HG03196 (cell line): ENCODE measurements around the gene RWDD1.
"Not testable (repeated sequence)": the region's sequence is repeated elsewhere in the genome, so short reads cannot be mapped to it uniquely, and the experiment has no call there.

Source experiments
- ATAC-seq: cut with Tn5 transposase; IDR thresholded peaks from one replicate; pipeline ENCODE4 v1.9.1; 2021; ENCODE audit not compliant: unreplicated experiment

The RWDD1 gene

DNA sequence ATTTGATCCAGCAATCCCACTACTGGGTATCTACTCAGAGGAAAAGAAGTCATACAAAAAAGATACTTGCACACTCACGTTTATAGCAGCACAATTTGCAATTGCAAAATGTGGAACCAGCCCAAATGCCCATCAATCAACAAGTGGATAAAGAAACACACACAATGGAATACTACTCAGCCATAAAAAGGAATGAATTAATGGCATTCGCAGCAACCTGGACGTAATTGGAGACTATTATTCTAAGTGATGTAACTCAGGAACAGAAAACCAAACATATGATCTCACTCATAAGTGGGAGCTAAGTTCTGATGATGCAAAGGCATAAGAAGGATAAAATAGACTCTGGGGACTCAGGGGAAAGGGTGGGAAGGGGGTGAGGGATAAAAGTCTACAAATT is 33.6 kb downstream of the RWDD1 start:
- not testable (repeated sequence) for ATAC-seq

GRCh38 chr6:116605935-116606334 is 34.6 kb downstream of the RWDD1 start:
- ATAC-seq: no peak

DNA sequence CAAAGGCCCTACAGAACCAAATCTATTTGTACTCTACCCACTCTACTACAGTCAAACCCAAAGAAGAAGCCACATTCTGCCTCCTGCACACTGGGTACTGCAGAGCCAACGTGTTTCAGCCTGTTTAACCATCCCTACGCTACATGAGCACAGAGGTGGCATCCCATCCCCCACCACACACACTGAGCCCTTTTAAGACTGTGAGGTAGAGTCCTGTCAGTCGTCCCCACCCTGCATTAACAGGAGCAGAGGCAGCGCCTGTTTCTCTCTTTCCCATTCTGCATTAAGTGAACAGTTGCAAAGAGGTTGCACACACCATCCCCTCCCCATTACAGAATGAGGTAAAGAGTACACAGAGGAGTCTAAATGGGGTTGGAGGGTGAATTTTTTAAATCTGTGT is 39.8 kb downstream of the RWDD1 start:
- ATAC-seq: no peak

DNA sequence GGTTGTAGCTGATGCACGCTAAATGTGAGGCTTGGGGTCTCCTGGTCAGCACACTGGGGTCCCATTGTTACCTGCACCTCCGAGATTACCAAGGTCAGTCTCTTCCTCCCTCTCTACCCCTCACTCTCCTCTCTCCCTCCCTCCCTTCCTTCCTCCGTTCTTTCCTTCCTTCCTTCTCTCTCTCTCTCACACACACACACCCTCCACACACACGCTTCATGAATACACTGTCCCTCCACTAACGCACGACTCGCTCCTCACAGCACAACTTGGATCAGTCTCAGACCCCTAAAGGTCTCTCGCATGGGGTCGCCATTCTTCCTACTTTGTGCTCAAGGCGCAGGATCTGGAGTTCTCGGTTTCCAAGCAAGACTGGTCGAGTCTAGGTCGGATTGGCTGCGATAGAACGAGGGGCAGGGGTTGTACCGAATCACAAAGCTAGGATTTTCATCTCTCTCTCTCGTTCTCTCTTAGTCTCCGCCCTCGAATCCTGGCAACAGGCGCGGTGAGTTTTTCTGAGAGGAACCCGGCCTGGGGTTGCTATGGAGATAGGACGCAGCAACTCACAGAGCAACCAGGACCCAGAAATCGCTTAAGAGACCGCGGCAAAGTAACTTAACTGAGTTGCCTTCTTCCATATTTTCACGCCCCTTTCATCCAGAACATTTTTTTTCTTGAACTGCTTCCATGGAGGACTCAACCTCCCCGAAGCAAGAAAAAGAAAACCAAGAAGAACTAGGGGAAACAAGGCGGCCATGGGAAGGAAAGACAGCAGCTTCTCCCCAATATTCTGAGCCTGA is 44.8 kb downstream of the RWDD1 start, which contains the start of gene RSPH4A:
RSPH4A (plus strand) TSS at position 543 of the 800 bp plus-strand sequence; CDS start at position 688, 145 bp downstream.
- peak; percentile 99 for ATAC-seq

- ATAC-seq: peak; percentile 42
Measured at GRCh38 chr6:116616737-116617053, 45.4 kb downstream of the RWDD1 start.

DNA sequence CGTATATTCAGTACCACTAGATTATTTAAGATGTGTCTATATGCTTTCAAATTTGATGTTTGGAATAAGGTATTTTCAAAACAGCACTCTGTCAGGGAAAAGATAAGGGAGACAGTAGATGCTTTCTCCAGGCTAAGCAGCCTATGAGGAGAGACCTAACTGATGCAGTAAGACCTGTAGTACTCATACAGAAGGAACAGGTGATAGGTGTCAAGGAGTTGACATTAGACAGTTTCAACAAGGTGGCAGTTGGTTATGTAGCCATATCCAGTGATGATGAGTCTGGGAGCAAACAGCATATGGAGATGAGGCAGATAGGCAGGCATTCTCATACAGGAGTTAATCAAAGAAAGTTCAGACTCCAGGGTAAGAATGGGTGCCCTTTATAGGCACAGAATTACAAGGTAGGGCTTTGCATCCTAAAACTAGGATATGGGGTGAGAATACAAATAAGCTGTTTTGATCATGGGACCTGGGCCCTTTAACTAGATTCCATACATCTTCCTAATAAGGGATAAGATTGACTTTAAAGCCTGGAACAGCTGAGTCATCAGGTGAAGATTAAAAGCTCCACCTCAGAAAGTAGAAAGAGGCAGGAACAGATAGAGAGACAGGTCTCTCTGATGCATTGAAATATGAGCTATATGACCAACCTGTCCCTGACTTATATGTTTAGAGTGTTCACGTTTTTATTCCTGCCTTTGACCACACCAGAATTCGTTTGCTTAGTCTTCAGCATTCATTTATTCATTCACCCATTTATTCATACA is 52.9 kb downstream of the RWDD1 start:
- no peak for ATAC-seq

- no peak for ATAC-seq
Measured at GRCh38 chr6:116625872-116626271, 54.6 kb downstream of the RWDD1 start.

DNA sequence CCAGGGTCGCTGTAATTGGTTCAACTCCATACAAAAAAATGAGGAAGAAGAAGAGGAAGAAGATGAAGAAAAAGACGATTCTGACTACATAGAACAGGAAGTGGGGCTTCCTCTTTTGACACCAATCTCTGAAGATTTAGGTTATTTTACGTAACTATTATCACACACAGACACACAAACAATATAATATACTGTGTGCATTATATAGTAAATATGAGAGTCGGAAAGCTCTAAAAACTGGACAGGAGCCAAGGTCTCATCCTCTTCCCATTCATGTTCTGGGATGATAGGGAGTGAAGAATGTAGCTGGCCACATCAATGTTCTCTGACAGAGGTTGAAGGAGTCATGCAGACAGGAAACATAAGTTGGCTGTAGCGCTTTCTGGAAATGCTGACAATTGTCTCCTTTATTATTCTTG is 58.3 kb downstream of the RWDD1 start:
- ATAC-seq: no peak

DNA sequence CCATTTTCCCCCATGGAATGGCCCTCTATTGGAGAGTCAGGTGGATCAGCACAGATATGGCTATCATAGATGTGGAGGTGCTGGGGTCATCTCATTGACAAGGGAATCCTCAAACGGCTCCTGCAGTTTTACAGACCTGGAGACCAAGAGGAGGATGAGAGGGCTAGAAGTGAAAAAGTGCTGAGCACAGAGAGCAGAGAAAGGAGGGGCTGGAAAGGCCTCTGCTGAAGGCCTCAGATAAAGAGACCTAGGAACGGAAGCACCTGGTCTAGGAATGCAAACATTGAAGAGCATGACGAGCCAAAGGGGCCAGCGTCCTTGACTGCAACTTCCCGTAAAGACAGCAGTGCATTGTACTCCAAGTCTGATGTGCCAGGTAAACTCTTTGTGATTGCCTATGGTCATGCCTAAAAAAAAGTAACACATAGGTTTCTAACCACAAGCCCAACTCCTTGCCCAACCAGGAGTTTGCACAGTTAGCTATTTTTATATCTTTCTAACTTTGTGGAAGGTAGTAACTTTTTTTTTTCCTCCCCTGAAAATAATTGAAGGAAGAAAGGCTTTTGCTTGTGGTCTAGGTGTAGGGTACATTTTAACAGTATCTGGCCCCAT is 60.2 kb downstream of the RWDD1 start:
- ATAC-seq: no peak

- ATAC-seq: no peak
Measured at GRCh38 chr6:116633685-116634084, 62.4 kb downstream of the RWDD1 start.
